K562 (cell line): ENCODE results near the gene LRRC75A. TPM values are rescaled to one million over a fixed set of nuclear protein-coding genes. Genes with fewer than 3 reads are reported as not detected.

ENCODE experiments used
- ATAC-seq: fragments of 200-7000 bp; cut with Tn5 transposase; 3 replicates; pipeline ENCODE4 v1.9.1; 2020; ENCODE audit warnings: moderate library complexity
- BruUV-seq: library from RNA; stranded (reverse); fragments of 400-500 nt; replicated peaks from 2 replicates; lab custom pipeline; 2021; lab: Mats Ljungman, UMichigan
- CTCF ChIA-PET: fragments of 300-600 bp; formaldehyde crosslinking; extraction: SDS; loops from one replicate; lab custom pipeline; 2021; ENCODE audit warnings: low intra/inter-chr PET ratio; lab: Yijun Ruan, JAX
- POLR2A ChIA-PET: fragments of 300-600, 350-650 bp; sonication (Branson Sonifier 250); formaldehyde crosslinking; extraction: SDS; loops from one replicate; lab custom pipeline; 2021; ENCODE audit warnings: antibody characterized with exemption, inconsistent platforms; lab: Yijun Ruan, JAX
- DNase-seq, 4 experiments: peaks; one replicate each; pipeline versions ENCODE4 v3.0.0 to v3.0.0-alpha.2; 2011 to 2018; ENCODE audit warnings: low spot score in 3 of 4, mixed read lengths in 3 of 4; ENCODE audit errors: extremely low read depth in 1 of 4
- FAIRE-seq: peaks from 2 replicates; lab custom pipeline; 2011; peaks lifted over from hg19 to GRCh38; lab: Jason Lieb, UNC
- H2AFZ ChIP-seq: 2 replicates; pipeline ENCODE4 v1.6.0; 2011; ENCODE audit warnings: low read depth, low read length, control low read depth, inconsistent platforms
- H3K27ac ChIP-seq: fragments of 200-600 bp; 3 replicates; pipeline ENCODE4 v1.8.0; 2011; ENCODE audit warnings: low read depth, mild to moderate bottlenecking, control low read depth, inconsistent platforms, low read length, moderate library complexity, mixed read lengths; ENCODE audit errors: extremely low read depth
- H3K27me3 ChIP-seq, 2 experiments: fragments of 300-600 bp in 1 of 2; 2 replicates in 1 of 2; 3 replicates in 1 of 2; pipeline versions ENCODE4 v1.6.0 to v1.8.0; 2011; ENCODE audit warnings: inconsistent platforms in 2 of 2, low read length in 2 of 2, mild to moderate bottlenecking in 1 of 2, mixed read lengths in 1 of 2, moderate library complexity in 1 of 2; ENCODE audit not compliant: control insufficient read depth in 2 of 2, insufficient read depth in 2 of 2
- H3K36me3 ChIP-seq: fragments of 300-600 bp; 3 replicates; pipeline ENCODE4 v1.8.0; 2011; ENCODE audit warnings: mild to moderate bottlenecking, low read length, inconsistent platforms; ENCODE audit not compliant: control insufficient read depth, insufficient read depth
- H3K4me1 ChIP-seq, 2 experiments: fragments of 200-600 bp in 1 of 2; replicated peaks in 1 of 2; 2 replicates in 1 of 2; 3 replicates in 1 of 2; pipeline versions ENCODE4 v1.5.1 to v1.8.0; 2011; ENCODE audit warnings: inconsistent platforms in 2 of 2, low read length in 2 of 2, mild to moderate bottlenecking in 1 of 2, mixed read lengths in 1 of 2, moderate library complexity in 1 of 2; ENCODE audit not compliant: control insufficient read depth in 2 of 2, insufficient read depth in 2 of 2
- H3K4me2 ChIP-seq: 2 replicates; pipeline ENCODE4 v1.6.1; 2011; ENCODE audit warnings: low read length, control low read depth, inconsistent platforms, mixed read lengths; ENCODE audit not compliant: insufficient read depth
- H3K4me3 ChIP-seq: fragments of 200-600 bp; sonication (generic), shearing (Covaris generic); 2 replicates; pipeline ENCODE4 v1.5.1; 2016; ENCODE audit warnings: control low read depth, inconsistent platforms
- H3K79me2 ChIP-seq: fragments of 200-600 bp; 3 replicates; pipeline ENCODE4 v1.8.0; 2011; ENCODE audit warnings: low read length, inconsistent platforms; ENCODE audit not compliant: control insufficient read depth, insufficient read depth
- H3K9ac ChIP-seq, 2 experiments: 2 replicates each; pipeline versions ENCODE4 v1.6.0 to v1.6.1; 2011; ENCODE audit warnings: low read depth in 2 of 2, low read length in 2 of 2, control low read depth in 1 of 2, inconsistent platforms in 1 of 2, mild to moderate bottlenecking in 1 of 2, mixed read lengths in 1 of 2; ENCODE audit not compliant: insufficient read depth in 1 of 2
- H3K9me1 ChIP-seq: one replicate; pipeline ENCODE4 v1.6.0; 2011; ENCODE audit warnings: inconsistent platforms, mild to moderate bottlenecking, low read length, moderate library complexity; ENCODE audit not compliant: control insufficient read depth, insufficient read depth
- H3K9me3 ChIP-seq: replicated peaks from 2 replicates; pipeline ENCODE4 v1.5.1; 2011; ENCODE audit warnings: low read depth, low read length, inconsistent platforms; ENCODE audit not compliant: control insufficient read depth, insufficient read depth
- H4K20me1 ChIP-seq: replicated peaks from 2 replicates; pipeline ENCODE4 v1.6.1; 2011; ENCODE audit warnings: low read length, inconsistent platforms, mixed read lengths; ENCODE audit not compliant: control insufficient read depth, insufficient read depth
- GABPB2 ChIP-seq: fragments of 250-450 bp; sonication (Bioruptor Pico); conservative IDR thresholded peaks from 2 replicates; pipeline ENCODE4 v1.5.1; 2021; ENCODE audit warnings: mild to moderate bottlenecking
- GTF2B ChIP-seq: IDR thresholded peaks from 2 replicates; pipeline ENCODE4 v1.6.1; 2011; ENCODE audit not compliant: insufficient read length; ENCODE audit errors: extremely low read depth
- HOXB6 ChIP-seq: fragments of 250-450 bp; sonication (Bioruptor Pico); IDR thresholded peaks from 2 replicates; pipeline ENCODE4 v1.5.1; 2022; ENCODE audit warnings: mild to moderate bottlenecking, borderline replicate concordance
- MAZ ChIP-seq, 2 experiments: fragments of 450-650 bp in 1 of 2; sonication (generic) in 1 of 2; formaldehyde crosslinking; IDR thresholded peaks in 1 of 2; conservative IDR thresholded peaks in 1 of 2; 2 replicates each; pipeline versions ENCODE4 v1.4.0 to v1.5.0; 2020; ENCODE audit warnings: mild to moderate bottlenecking in 1 of 2, missing genetic modification reagents in 1 of 2
- POLR2AphosphoS2 ChIP-seq: IDR thresholded peaks from 2 replicates; pipeline ENCODE4 v1.6.1; 2012; ENCODE audit warnings: low read length, improper control_type of control experiment
- PRMT5 ChIP-seq: sonication (generic); formaldehyde crosslinking; IDR thresholded peaks from 2 replicates; pipeline ENCODE4 v1.5.0; 2020; ENCODE audit warnings: missing genetic modification reagents
- TRIM28 ChIP-seq: fragments of 450-650 bp; IDR thresholded peaks from 2 replicates; pipeline ENCODE4 v1.6.1; 2017
- ZBTB40 ChIP-seq, 2 experiments: fragments of 450-650 bp in 1 of 2; sonication (generic) in 1 of 2; formaldehyde crosslinking in 1 of 2; IDR thresholded peaks; 2 replicates each; pipeline versions ENCODE4 v1.7.1 to v1.9.0; 2016 to 2022; ENCODE audit warnings: inconsistent platforms in 1 of 2, mild to moderate bottlenecking in 1 of 2, missing genetic modification reagents in 1 of 2
- ZNF197 ChIP-seq: fragments of 200-800 bp; sonication (Bioruptor generic); IDR thresholded peaks from 2 replicates; pipeline ENCODE4 v1.6.1; 2016; ENCODE audit warnings: low read depth, missing genetic modification characterization, missing compliant biosample characterization
- ZNF449 ChIP-seq: fragments of 250-450 bp; sonication (Bioruptor Pico); IDR thresholded peaks from 2 replicates; pipeline ENCODE4 v1.8.0; 2022; ENCODE audit warnings: moderate library complexity, mild to moderate bottlenecking, inconsistent platforms
- ZNF75A ChIP-seq: fragments of 450-650 bp; formaldehyde crosslinking; IDR thresholded peaks from 2 replicates; pipeline ENCODE4 v1.4.0; 2020; ENCODE audit warnings: mild to moderate bottlenecking
- ZNF76 ChIP-seq: fragments of 250-450 bp; sonication (Bioruptor Pico); IDR thresholded peaks from 2 replicates; pipeline ENCODE4 v1.4.0; 2020; ENCODE audit warnings: mild to moderate bottlenecking, moderate library complexity, borderline replicate concordance
- WGBS: fragments of 100-300 bp; shearing (Covaris generic); methylation state at CpG from one replicate; pipeline ENCODE4 v1.1.6; 2016; ENCODE audit warnings: low coverage, mixed read lengths; ENCODE audit not compliant: insufficient coverage; ENCODE audit errors: missing lambda C conversion rate; 5-methylcytosine and 5-hydroxymethylcytosine counted together
- in situ Hi-C: fragments of 300-500 bp; cut with MboI; formaldehyde crosslinking; loops from 4 replicates; pipeline ENCODE4 v1.15.0; 2018; ENCODE audit warnings: inconsistent platforms, mixed read lengths
- intact Hi-C: fragments of 100-400 bp; cut with micrococcal nuclease; formaldehyde crosslinking; loops from 2 replicates; pipeline ENCODE4 v1.14.2; 2022
- polyA plus RNA-seq, 8 experiments: library from polyadenylated mRNA; depleted of rRNA in 4 of 8; stranded (reverse) in 5 of 8; unstranded in 3 of 8; fragments of >200 nt; fragmentation: Nextera tagmentation in 2 of 8; fragmentation: Illumina TruSeq in 1 of 8; extraction: Ambion mirVana in 2 of 8; extraction: Trizol in 1 of 8; gene quantifications; 2 replicates each; pipeline versions ENCODE4 v1.2.1 to v1.2.3, GENCODE V29; 2011 to 2014; ENCODE audit warnings: inconsistent platforms in 1 of 8, missing spikeins in 1 of 8
- total RNA-seq, 7 experiments: library from RNA; depleted of rRNA in 6 of 7; stranded (reverse); fragments of >200 nt in 6 of 7; fragmentation: Illumina TruSeq in 2 of 7; extraction: Trizol in 2 of 7; gene quantifications; 2 replicates each; pipeline versions ENCODE4 v1.2.1 to v1.2.3, GENCODE V29; 2011 to 2021; ENCODE audit warnings: low replicate concordance in 1 of 7

The LRRC75A gene
- total and polyA plus RNA-seq, 9 of the 15 experiments (the other 6 are each of a cell fraction or from before 2014, with no cell fraction given) = 0.04 to 0.34 (median 0.08) TPM; not detected in 5

- POLR2A ChIA-PET = interaction anchor here (1.1 kb wide), 1 partner anchor 34 kb away, joined by 3 read pairs; no protein-coding TSS in a partner anchor
- 11% methylated on average over 4 of the region's 6 CpGs for WGBS
- TF ChIP-seq PRMT5 (CRISPR knock-in tag) (no peak), HOXB6 (CRISPR knock-in tag) (no peak), ZNF76 (no peak), ZNF75A (CRISPR knock-in tag) (no peak), ZNF449 (CRISPR knock-in tag) (no peak), GABPB2 (CRISPR knock-in tag) (no peak), POLR2AphosphoS2 (no peak), GTF2B (no peak), ZBTB40 (IDR thresholded peaks at IDR 0.05) (no peak), ZBTB40 (CRISPR knock-in tag; IDR thresholded peaks at IDR 0.05) (no peak), MAZ (CRISPR knock-in tag; conservative IDR thresholded peaks at IDR 0.05 in 1 of 2, IDR thresholded peaks at IDR 0.05 in 1 of 2) (no peak), TRIM28 (no peak), ZNF197 (CRISPR knock-in tag) (no peak)
These were observed 19.5 kb downstream of the LRRC75A start for GRCh38 chr17:16472539-16472938.

More at GRCh38 chr17:16472539-16472938, 19.5 kb downstream of the LRRC75A start:
- H3K9ac ChIP-seq = no peak overlapping the region
- ATAC-seq = no peak
- H3K4me2 ChIP-seq = no peak overlapping the region
- H3K9me3 ChIP-seq = no peaks in the 10 kb centered on the region
- H3K36me3 ChIP-seq = no peaks in the 10 kb centered on the region
- no peak overlapping the region for H3K27ac ChIP-seq
- no peak overlapping the region for H2AFZ ChIP-seq
- no peak for FAIRE-seq
- H3K79me2 ChIP-seq = no peaks in the 10 kb centered on the region
- intact Hi-C loops (no loop called here), in situ Hi-C loops (no loop called here)
- no peak overlapping the region for H3K4me3 ChIP-seq
- no peaks in the 10 kb centered on the region; a peak in 1 of 5 replicates for H3K4me1 ChIP-seq
- no peak for DNase-seq
- H3K9me1 ChIP-seq = no peaks in the 10 kb centered on the region
- no peaks in the 10 kb centered on the region; the same call in 1 of the 2 replicates for H4K20me1 ChIP-seq
- H3K27me3 ChIP-seq = peaks cover 9 to 48% of the 10 kb centered on the region in 2 experiments; a peak in 4 of 5 replicates
- CTCF ChIA-PET = no interaction called here
- no TSS peak for BruUV-seq
